ENCODE measurements around the gene KATNIP.

KATNIP gene

GRCh38 chr16:27595475-27595874, 45.5 kb downstream of the KATNIP start:
- Histone ChIP-seq H3K4ac (ENCODE audit: low read depth, low read length) (no peak overlapping the region), H3K9ac (ENCODE audit: low read length) (no peak overlapping the region), H2BK120ac (ENCODE audit: insufficient read depth, low read length, poor library complexity) (no peak overlapping the region), H4K8ac (ENCODE audit: low read depth, low read length) (no peak overlapping the region), H2AK5ac (ENCODE audit: low read length) (no peak overlapping the region), H2BK12ac (ENCODE audit: low read length) (no peak overlapping the region), H3K4me3 (ENCODE audit: low read depth, low read length) (no peak overlapping the region), H3K14ac (ENCODE audit: low read length) (no peak overlapping the region), H3K36me3 (ENCODE audit: control insufficient read depth in 1 of 2, insufficient read depth in 2 of 2, low read length in 2 of 2) (no peaks in the 10 kb centered on the region), H4K91ac (ENCODE audit: low read depth, low read length) (no peak overlapping the region), H3K27ac (ENCODE audit: low read depth, low read length) (no peak overlapping the region), H3K27me3 (ENCODE audit: insufficient read depth, low read length) (no peaks in the 10 kb centered on the region), H3K79me2 (ENCODE audit: control insufficient read depth, insufficient read depth, low read length, poor library complexity) (no peaks in the 10 kb centered on the region), H2AFZ (ENCODE audit: insufficient read depth, low read length, poor library complexity) (no peak overlapping the region), H3K79me1 (ENCODE audit: low read length) (no peaks in the 10 kb centered on the region), H3K9me3 (ENCODE audit: insufficient read depth, low read depth, low read length) (no peaks in the 10 kb centered on the region), H2BK5ac (ENCODE audit: low read depth, low read length, poor library complexity) (no peak overlapping the region), H3K18ac (ENCODE audit: low read length) (no peak overlapping the region), H4K12ac (ENCODE audit: low read depth, low read length) (no peak overlapping the region), H3K4me1 (ENCODE audit: control insufficient read depth in 1 of 2, insufficient read depth in 2 of 2, low read length in 2 of 2) (peaks cover 0 to 4% of the 10 kb centered on the region in 2 experiments), H3K23ac (ENCODE audit: low read length) (no peak overlapping the region), H3K4me2 (ENCODE audit: low read length) (no peak overlapping the region)
- no CpG with 5 or more reads among the region's 4 CpGs for WGBS (ENCODE audit: extremely low coverage, insufficient coverage, insufficient read length)
- DNase-seq, result no peak

- no peaks in the 10 kb centered on the region for H3K9me3 ChIP-seq (ENCODE audit: insufficient read depth, low read depth, low read length)
- H3K4me3 ChIP-seq (ENCODE audit: low read depth, low read length), result no peak overlapping the region
- H3K79me2 ChIP-seq (ENCODE audit: control insufficient read depth, insufficient read depth, low read length, poor library complexity), result no peaks in the 10 kb centered on the region
- H3K4me1 ChIP-seq (ENCODE audit: control insufficient read depth in 1 of 2, insufficient read depth in 2 of 2, low read length in 2 of 2), result peaks cover 0 to 4% of the 10 kb centered on the region in 2 experiments
- H3K18ac ChIP-seq (ENCODE audit: low read length), result no peak overlapping the region
- H3K4me2 ChIP-seq (ENCODE audit: low read length), result no peak overlapping the region
- H2AFZ ChIP-seq (ENCODE audit: insufficient read depth, low read length, poor library complexity), result no peak overlapping the region
- H4K91ac ChIP-seq (ENCODE audit: low read depth, low read length), result no peak overlapping the region
- H3K27ac ChIP-seq (ENCODE audit: low read depth, low read length), result no peak overlapping the region
- H3K79me1 ChIP-seq (ENCODE audit: low read length), result no peaks in the 10 kb centered on the region
- no peaks in the 10 kb centered on the region for H3K27me3 ChIP-seq (ENCODE audit: insufficient read depth, low read length)
- H3K9ac ChIP-seq (ENCODE audit: low read length), result no peak overlapping the region
- H3K36me3 ChIP-seq (ENCODE audit: control insufficient read depth in 1 of 2, insufficient read depth in 2 of 2, low read length in 2 of 2), result no peaks in the 10 kb centered on the region
- no peak overlapping the region for H4K8ac ChIP-seq (ENCODE audit: low read depth, low read length)
- no peak overlapping the region for H2BK12ac ChIP-seq (ENCODE audit: low read length)
- H2BK5ac ChIP-seq (ENCODE audit: low read depth, low read length, poor library complexity), result no peak overlapping the region
- WGBS (ENCODE audit: extremely low coverage, insufficient coverage, insufficient read length), result no CpG with 5 or more reads among the region's 6 CpGs
- H3K4ac ChIP-seq (ENCODE audit: low read depth, low read length), result no peak overlapping the region
- no peak overlapping the region for H2AK5ac ChIP-seq (ENCODE audit: low read length)
- H3K23ac ChIP-seq (ENCODE audit: low read length), result no peak overlapping the region
- no peak overlapping the region for H3K14ac ChIP-seq (ENCODE audit: low read length)
- no peak for DNase-seq
- H2BK120ac ChIP-seq (ENCODE audit: insufficient read depth, low read length, poor library complexity), result no peak overlapping the region
- no peak overlapping the region for H4K12ac ChIP-seq (ENCODE audit: low read depth, low read length)
Measured at GRCh38 chr16:27595993-27596392, 46.0 kb downstream of the KATNIP start.

- Histone ChIP-seq H3K9me3 (ENCODE audit: insufficient read depth, low read depth, low read length) (no peaks in the 10 kb centered on the region), H3K27me3 (ENCODE audit: insufficient read depth, low read length) (no peaks in the 10 kb centered on the region), H3K18ac (ENCODE audit: low read length) (no peak overlapping the region), H3K23ac (ENCODE audit: low read length) (no peak overlapping the region), H2BK5ac (ENCODE audit: low read depth, low read length, poor library complexity) (no peak overlapping the region), H3K79me2 (ENCODE audit: control insufficient read depth, insufficient read depth, low read length, poor library complexity) (no peaks in the 10 kb centered on the region), H3K36me3 (ENCODE audit: control insufficient read depth in 1 of 2, insufficient read depth in 2 of 2, low read length in 2 of 2) (no peaks in the 10 kb centered on the region), H4K91ac (ENCODE audit: low read depth, low read length) (no peak overlapping the region), H4K8ac (ENCODE audit: low read depth, low read length) (no peak overlapping the region), H3K4me3 (ENCODE audit: low read depth, low read length) (no peak overlapping the region), H2AK5ac (ENCODE audit: low read length) (no peak overlapping the region), H4K12ac (ENCODE audit: low read depth, low read length) (no peak overlapping the region), H3K79me1 (ENCODE audit: low read length) (no peaks in the 10 kb centered on the region), H2AFZ (ENCODE audit: insufficient read depth, low read length, poor library complexity) (no peak overlapping the region), H2BK120ac (ENCODE audit: insufficient read depth, low read length, poor library complexity) (no peak overlapping the region), H3K4me2 (ENCODE audit: low read length) (no peak overlapping the region), H3K4me1 (ENCODE audit: control insufficient read depth in 1 of 2, insufficient read depth in 2 of 2, low read length in 2 of 2) (peaks cover 0 to 4% of the 10 kb centered on the region in 2 experiments), H3K9ac (ENCODE audit: low read length) (no peak overlapping the region), H3K27ac (ENCODE audit: low read depth, low read length) (no peak overlapping the region), H3K14ac (ENCODE audit: low read length) (no peak overlapping the region), H2BK12ac (ENCODE audit: low read length) (no peak overlapping the region), H3K4ac (ENCODE audit: low read depth, low read length) (no peak overlapping the region)
- no CpG with 5 or more reads among the region's 4 CpGs for WGBS (ENCODE audit: extremely low coverage, insufficient coverage, insufficient read length)
- peak; percentile 7 to 43 for DNase-seq
Measured at GRCh38 chr16:27596411-27596810, 46.5 kb downstream of the KATNIP start.

- no CpG with 5 or more reads among the region's 3 CpGs for WGBS (ENCODE audit: extremely low coverage, insufficient coverage, insufficient read length)
Measured at GRCh38 chr16:27597361-27597760, 47.4 kb downstream of the KATNIP start.

More at GRCh38 chr16:27597361-27597760, 47.4 kb downstream of the KATNIP start:
- Histone ChIP-seq H3K4me3 (ENCODE audit: low read depth, low read length) (no peak overlapping the region), H3K79me1 (ENCODE audit: low read length) (no peaks in the 10 kb centered on the region), H3K4me1 (ENCODE audit: control insufficient read depth in 1 of 2, insufficient read depth in 2 of 2, low read length in 2 of 2) (peaks cover 0 to 4% of the 10 kb centered on the region in 2 experiments), H2AFZ (ENCODE audit: insufficient read depth, low read length, poor library complexity) (no peak overlapping the region), H2BK5ac (ENCODE audit: low read depth, low read length, poor library complexity) (no peak overlapping the region), H3K9me3 (ENCODE audit: insufficient read depth, low read depth, low read length) (no peaks in the 10 kb centered on the region), H2BK12ac (ENCODE audit: low read length) (no peak overlapping the region), H3K14ac (ENCODE audit: low read length) (no peak overlapping the region), H4K12ac (ENCODE audit: low read depth, low read length) (no peak overlapping the region), H3K79me2 (ENCODE audit: control insufficient read depth, insufficient read depth, low read length, poor library complexity) (no peaks in the 10 kb centered on the region), H3K27me3 (ENCODE audit: insufficient read depth, low read length) (no peaks in the 10 kb centered on the region), H2BK120ac (ENCODE audit: insufficient read depth, low read length, poor library complexity) (no peak overlapping the region), H3K9ac (ENCODE audit: low read length) (no peak overlapping the region), H3K18ac (ENCODE audit: low read length) (no peak overlapping the region), H3K4ac (ENCODE audit: low read depth, low read length) (no peak overlapping the region), H4K8ac (ENCODE audit: low read depth, low read length) (no peak overlapping the region), H3K36me3 (ENCODE audit: control insufficient read depth in 1 of 2, insufficient read depth in 2 of 2, low read length in 2 of 2) (no peaks in the 10 kb centered on the region), H3K23ac (ENCODE audit: low read length) (no peak overlapping the region), H4K91ac (ENCODE audit: low read depth, low read length) (no peak overlapping the region), H2AK5ac (ENCODE audit: low read length) (no peak overlapping the region), H3K27ac (ENCODE audit: low read depth, low read length) (no peak overlapping the region), H3K4me2 (ENCODE audit: low read length) (no peak overlapping the region)
- peak; percentile 81 to 95 for DNase-seq
